ENCODE results near the gene ODF2.
"Not testable (repeated sequence)": the region's sequence is repeated elsewhere in the genome, so short reads cannot be mapped to it uniquely, and the experiment has no call there.

Gene ODF2

GRCh38 chr9:128485414-128485855, 29.6 kb downstream of the ODF2 start:
- no peak for DNase-seq

DNA sequence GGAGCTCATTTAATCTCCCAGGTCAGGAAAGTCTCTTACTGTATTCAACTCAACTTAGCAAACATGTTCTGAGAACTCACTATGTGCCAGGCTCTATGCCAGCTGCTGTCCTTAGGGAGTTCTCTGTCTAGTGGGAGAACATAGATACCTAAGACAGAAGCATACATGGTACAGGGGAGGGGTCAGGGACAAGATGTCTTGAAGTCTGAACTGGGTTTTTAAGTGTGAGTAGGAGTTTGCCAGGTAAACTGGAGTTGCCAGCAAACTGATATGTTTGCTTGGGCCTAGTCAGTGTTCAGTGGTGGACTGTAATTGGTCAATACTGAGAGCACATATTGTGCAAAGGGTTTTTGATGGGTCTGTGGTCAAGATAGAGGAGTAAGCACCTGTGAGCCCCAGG, 30.4 kb downstream of the ODF2 start:
- DNase-seq = no peak

- DNase-seq = no peak
These were observed 37.6 kb downstream of the ODF2 start for GRCh38 chr9:128493424-128493823.

DNA sequence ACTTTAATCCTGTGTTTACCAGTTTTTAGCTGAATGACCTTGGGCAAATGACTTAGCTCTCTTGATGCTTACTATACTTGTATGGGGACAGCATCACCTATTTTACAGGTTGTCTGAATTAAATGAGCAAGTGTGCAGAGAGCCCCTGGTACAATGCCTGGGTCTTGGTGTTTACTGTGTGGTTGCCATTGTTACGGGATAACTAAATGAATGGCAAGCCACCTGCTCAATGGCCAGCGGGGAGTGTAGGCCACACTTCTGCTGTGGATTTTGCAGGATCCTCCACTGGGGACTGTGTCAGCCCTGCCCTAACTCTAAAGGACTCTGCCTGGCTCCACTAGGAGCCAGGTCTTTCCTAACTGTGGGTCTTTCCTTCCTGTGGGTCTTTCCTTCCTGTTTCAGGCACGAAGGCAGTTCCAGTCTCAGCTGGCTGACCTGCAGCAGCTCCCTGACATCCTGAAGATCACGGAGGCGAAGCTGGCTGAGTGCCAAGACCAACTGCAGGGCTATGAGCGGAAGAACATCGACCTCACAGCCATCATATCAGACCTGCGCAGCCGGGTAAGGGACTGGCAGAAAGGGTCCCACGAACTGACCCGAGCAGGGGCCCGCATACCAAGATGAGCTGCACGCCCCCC, 38.4 kb downstream of the ODF2 start:
- no peak for DNase-seq

DNA sequence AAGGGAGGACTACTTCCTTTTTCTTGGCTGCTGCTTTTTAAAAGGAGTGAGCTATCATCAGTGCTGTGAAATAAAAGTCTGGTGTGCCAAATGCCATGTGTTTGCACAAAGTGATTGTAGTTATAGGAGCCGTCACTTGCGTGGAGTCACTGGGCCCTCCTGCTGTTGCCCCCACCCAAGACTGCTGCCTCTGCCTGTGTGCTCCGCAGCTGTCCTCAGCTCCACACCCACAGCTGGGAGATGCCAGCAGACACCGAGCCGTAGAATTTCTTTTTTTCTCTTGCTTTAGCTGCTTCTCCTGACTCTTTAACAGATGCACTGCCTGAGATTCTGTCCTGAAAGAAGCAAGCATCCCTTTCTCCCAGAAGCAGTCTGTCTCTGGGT, 38.9 kb downstream of the ODF2 start:
- DNase-seq = no peak

GRCh38 chr9:128495296-128495695, 39.5 kb downstream of the ODF2 start:
- no peak for DNase-seq

DNA sequence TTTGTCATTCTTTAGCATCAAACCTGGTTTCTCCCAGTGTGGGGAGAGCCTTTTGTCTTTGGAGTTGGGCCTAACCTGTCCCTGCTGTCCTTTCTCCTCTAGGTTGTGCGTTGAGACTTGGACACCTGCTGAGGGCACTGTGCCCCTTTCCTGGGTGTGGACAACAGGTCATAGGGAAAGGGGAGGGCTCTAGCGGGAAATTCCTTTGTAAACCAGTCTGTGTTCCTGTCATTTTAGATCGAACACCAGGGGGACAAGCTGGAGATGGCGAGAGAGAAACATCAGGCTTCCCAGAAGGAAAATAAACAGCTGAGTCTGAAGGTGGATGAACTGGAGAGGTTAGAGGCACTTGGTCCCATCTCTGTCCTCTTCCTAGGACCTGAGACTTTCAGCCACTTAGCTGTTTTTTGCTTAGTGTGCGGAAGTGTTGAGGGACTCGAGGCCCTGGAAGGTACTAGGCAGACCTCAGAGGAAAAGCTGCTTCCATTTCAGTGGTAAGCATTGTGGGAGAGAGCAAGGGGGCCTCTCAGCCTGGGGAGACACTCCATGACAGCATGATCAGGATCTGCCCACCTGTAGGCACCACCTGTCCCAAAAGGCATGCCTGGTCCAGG, 40.1 kb downstream of the ODF2 start:
- no peak for DNase-seq

GRCh38 chr9:128497824-128498610, 42.2 kb downstream of the ODF2 start:
- DNase-seq = no peak

GRCh38 chr9:128498911-128499310, 43.1 kb downstream of the ODF2 start:
- DNase-seq = no peak

- DNase-seq = no peak
These were observed 44.1 kb downstream of the ODF2 start for GRCh38 chr9:128499920-128500319.

DNA sequence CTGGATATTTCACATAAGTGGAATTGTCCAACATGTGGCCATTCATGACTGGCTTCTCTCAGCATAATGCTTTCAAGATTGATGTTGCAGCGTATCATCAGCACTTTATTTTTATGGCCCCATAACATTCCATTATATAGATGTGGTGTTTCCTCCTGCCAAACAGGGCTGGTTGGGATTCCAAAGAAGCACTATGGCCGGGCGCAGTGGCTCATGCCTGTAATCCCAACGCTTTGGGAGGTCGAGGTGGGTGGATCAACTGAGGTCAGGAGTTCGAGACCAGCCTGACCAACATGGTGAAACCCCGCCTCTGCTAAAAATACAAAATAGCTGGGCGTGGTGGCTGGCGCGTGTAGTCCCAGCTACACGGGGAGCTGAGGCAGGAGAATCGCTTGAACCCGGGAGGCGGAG, 47.6 kb downstream of the ODF2 start:
- not testable (repeated sequence) for DNase-seq

DNA sequence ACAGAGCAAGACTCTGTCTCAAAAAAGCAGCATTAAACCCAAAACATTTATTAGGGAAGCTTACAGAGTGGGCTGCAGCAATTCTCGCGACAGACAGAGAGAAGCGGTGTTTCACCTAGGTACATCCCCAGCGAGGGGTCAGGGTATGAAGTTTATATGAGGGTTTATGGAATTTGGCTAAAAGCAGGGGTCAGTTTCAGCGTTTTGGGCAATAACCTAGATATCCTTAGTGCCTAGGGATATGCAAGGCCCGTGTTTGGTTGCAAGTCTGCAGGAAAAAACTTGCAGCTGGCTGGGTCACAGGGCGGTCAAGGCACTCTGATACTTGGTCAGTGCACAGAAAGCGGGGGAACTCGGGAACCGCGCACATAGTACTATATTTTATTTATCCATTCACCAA, 48.1 kb downstream of the ODF2 start:
- DNase-seq = no peak

GRCh38 chr9:128504485-128505413, 48.9 kb downstream of the ODF2 start, which contains the start of gene GLE1:
GLE1 (plus strand) TSS chr9:128504719; CDS start chr9:128504806, 87 bp downstream.
- peak; percentile 97 for DNase-seq

GRCh38 chr9:128505414-128505765, 49.6 kb downstream of the ODF2 start:
- no peak for DNase-seq

GRCh38 chr9:128505906-128506305, 50.1 kb downstream of the ODF2 start:
- DNase-seq = not testable (repeated sequence)

DNA sequence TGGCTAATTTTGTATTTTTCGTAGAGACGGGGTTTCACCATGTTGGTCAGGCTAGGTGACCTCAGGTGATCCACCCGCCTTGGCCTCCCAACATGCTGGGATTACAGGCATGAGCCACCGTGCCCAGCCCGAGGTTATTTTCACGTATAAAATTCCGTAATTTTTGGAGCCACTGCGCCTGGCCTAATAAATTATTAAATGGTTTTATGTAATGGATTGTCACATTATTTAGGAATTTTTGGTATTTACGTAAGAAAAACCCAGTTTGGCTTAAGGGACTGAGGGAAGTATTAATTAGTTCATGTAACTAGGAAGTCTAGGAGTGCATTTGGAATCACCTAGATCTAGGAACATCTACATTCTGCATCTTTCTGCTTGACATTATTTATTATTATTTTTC, 57.0 kb downstream of the ODF2 start:
- no peak for DNase-seq

GRCh38 chr9:128521956-128522355, 66.2 kb downstream of the ODF2 start:
- no peak for DNase-seq

- no peak for DNase-seq
These were observed 67.6 kb downstream of the ODF2 start for GRCh38 chr9:128523199-128523925.

DNA sequence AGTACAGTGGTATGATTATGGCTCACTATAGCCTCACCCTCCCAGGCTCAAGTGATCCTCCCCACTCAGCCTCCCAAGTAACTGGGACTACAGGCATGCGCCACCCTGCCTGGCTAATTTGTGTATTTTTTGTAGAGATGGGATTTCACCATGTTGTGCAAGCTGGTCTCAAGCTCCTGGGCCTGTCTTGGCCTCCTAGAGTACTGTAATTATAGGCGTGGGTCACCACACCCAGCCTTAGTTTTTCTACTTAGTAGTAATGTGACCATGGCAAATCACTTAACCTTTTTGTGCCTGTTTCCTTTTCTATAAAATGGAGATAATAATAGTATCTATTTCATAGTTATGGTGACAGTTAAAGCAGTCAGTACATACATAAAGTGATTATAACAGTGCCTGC, 70.9 kb downstream of the ODF2 start:
- DNase-seq = no peak

- DNase-seq = no peak
These were observed 72.8 kb downstream of the ODF2 start for GRCh38 chr9:128528445-128529160.

DNA sequence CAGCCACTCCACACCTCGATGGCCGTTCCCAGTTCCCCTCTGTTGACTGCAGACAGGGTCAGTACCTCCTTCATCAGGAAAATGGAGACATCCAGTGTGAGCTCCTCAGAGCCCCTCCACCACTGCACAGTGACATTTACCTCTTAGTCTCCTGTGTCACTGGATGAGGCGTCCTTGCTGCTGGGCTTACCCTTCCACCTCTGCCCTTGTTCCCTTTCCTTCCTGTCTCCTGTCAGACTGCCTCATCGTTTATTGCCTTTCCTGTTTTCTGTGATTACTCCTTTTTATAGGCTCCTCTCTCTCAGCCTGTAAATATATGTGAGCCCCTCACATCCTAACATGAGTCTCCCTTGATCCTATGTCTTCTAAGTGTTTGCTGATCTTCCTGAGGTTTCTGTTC, 73.4 kb downstream of the ODF2 start:
- no peak for DNase-seq

DNA sequence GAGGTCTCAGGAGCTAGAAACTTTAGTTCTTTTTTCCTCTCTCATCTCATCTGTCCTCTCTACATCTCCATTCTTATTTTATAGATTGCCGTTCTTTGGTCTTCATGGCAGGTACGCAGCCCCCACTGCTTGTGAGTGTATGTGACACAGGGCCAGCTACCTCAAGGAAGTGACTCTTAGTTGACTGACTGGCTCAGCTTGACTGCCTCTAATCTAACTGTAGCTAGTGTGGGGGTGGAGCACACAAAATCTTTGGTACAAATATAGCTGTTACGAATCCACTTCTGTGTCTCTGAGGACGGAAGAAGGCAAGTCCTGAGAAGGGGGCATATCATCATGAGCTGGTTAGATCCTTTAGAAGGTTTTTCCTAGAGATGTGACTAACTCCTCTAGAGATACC, 76.8 kb downstream of the ODF2 start:
- no peak for DNase-seq
